Stimulated activated CD8-positive, alpha-beta memory T cell treated with anti-CD3 and anti-CD28 coated beads, Interleukin-15, amount 100 ng/mL, for 1 hour (primary cell): Measurements from ENCODE around the gene TMIGD2.
"Not testable (repeated sequence)": the region's sequence is repeated elsewhere in the genome, so short reads cannot be mapped to it uniquely, and the experiment has no call there.

Experiments
- DNase-seq: peaks from one replicate; pipeline ENCODE4 v3.0.0-alpha.2; 2020; ENCODE audit warnings: low read depth

Gene TMIGD2

DNA sequence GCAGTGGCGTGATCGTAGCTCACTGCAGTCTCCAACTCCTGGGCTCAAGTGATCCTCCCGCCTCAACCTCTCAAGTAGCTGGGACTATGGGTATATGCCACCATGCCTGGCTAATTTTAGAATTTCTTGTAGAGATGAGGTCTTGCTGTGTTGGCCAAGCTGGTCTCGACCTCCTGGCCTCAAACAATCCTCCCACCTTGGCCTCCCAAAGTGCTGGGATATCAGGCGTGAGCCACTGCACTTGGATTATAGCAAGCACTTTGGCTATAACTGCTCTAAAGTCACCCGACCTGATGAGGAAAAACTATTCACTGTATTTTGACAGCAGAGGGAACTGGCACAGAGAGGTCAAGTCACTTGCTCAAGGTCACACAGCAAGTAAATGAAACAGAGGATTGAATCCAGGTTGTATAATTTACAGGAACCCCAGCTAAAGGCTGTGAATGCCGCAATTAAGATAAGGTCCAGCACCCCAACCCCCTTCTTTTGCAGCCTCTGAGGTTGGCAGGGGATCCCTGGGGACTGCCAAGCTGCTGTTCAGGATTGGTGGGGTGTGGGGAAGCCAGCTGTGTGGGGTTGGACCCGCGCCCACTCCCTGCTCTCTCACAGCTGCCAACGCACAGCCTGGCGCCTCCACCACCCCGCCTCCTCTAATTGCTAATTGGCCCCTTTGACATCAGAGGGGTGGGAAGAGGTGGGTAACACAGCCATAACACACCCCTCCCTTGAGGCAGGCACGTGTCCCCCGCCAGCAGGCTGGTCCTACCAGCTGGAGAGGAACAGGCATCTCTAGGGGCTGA, 6.0 kb downstream of the TMIGD2 start:
- DNase-seq, result no peak

DNA sequence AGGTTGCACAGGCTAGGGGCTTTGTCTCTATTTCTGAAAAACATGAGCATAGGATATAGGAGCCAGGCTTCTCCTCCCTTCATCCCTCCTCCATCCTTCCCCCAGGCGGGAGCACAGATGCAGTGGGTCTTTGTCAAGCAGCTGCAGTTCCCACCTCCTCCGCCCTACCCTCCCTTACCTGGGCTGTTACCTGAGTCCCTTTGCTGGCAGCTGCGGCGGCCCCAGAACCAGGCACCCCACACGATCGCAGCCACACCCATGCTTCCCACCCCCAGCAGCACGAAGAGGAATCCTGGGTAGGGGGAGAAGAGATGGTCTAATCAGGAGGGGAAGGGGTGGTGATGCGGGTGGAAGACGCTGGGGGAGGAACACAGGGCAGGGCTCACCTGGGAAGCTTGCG, 7.8 kb downstream of the TMIGD2 start:
- no peak for DNase-seq

DNA sequence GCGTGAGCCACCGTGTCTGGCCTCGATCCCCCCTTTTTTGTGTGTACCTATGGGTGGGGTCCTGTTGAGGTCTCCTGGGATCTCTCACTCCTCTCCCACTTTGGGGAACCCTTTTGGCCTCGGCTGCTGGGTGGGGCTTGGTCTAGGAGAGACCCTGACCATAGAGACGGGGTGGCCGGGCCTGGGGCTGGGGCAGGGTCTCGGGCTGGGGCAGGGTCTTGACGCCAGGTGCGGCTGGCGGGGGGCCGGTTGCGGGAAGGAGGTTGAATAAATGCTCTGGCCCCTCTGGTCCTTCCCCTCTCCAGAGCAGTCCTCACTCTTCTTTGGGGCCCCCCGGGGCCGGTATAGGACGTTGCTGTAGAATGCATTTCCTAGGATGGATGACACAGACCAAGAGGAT, 9.7 kb downstream of the TMIGD2 start:
- no peak for DNase-seq

DNA sequence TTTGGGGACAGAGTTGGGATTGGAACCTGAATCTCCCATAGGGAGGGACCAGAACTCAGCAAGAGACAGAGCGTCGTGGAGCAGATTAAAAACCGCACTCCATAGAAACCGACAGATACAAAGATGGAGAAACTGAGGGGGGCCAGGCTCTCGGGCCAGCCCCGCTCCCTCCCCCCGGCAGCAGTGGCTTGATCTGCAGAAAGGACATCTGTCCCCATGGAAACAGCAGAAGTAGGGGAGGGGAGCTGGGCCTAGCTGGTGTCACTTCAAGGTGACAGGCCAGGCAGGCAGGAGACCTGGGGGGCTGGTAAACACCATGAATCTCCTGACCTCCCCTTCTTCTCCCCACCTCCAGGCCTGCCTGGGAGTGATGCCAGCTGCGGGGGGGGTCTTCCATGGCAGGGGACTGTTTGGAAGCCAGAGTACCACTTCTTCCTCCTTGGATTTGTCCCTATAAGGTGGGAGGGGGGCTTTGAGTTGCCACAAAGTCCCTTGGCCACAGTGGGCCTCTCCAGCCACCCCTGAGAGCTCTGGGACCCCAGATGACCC, 10.9 kb downstream of the TMIGD2 start:
- DNase-seq, result no peak

DNA sequence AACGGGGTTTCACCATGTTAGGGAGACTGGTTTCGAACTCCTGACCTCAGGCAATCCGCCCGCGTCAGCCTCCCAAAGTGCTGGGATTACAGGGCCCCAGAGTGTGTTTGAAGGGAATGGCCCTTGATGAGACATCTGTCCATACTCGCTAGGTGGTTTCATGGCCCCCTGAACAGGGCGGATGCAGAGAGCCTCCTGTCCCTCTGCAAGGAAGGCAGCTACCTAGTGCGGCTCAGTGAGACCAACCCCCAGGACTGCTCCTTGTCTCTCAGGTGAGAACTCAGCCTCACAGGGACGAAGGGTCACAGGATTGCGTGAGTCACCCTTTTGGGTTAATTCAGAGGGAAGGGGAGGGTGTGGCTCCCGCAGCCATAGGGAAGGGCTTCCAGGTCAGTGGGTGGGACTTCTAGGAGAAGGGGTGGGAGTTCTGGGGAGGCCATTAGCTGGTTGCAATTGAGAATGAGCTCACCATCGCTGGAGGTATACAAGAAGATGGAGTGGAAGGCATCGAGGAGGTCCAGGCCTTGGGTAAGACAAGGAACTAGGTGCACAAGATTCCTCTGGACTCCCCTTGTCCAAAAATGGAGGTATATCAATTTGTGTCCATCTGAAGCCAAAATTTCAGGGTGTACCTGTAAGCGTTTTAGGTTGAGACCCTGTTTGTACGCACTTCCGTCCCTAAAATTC, 14.0 kb downstream of the TMIGD2 start:
- DNase-seq, result no peak

DNA sequence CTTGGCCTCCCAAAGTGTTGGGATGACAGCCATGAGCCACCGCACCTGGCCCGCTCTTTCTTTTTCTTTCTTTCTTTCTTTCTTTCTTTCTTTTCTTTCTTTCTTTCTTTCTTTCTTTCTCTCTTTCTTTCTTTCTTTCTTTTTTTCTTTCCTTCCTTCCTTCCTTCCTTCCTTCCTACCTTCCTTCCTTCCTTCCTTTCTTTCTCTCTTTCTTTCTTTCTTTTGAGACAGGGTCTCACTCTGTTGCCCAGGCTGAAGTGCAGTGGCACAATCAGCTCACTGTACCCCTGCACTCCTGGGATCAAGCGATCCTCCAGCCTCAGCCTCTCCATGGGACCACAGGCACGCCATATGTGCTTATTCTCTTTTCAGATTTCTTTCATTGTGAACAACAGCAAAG, 16.0 kb downstream of the TMIGD2 start:
- DNase-seq, result not testable (repeated sequence)

DNA sequence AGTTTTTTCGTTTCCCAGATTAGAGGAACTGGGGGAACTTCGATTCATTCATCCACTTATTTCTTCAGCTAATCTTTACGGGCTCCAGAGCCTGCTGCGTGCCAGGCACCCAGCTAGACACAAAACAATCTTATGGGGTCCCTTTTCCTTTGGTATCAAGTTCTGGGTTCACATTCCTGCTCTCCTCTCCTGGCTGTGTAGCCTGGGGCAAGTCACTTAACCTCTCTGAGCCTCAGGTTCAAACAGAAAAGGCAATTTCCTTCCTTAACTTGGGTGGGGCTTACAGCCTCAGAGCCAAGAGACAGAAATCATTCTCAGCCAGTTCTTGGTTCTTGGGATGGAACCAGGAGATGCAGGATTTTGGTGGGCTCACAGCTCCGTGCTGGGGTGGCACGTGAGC, 17.2 kb downstream of the TMIGD2 start:
- no peak for DNase-seq

DNA sequence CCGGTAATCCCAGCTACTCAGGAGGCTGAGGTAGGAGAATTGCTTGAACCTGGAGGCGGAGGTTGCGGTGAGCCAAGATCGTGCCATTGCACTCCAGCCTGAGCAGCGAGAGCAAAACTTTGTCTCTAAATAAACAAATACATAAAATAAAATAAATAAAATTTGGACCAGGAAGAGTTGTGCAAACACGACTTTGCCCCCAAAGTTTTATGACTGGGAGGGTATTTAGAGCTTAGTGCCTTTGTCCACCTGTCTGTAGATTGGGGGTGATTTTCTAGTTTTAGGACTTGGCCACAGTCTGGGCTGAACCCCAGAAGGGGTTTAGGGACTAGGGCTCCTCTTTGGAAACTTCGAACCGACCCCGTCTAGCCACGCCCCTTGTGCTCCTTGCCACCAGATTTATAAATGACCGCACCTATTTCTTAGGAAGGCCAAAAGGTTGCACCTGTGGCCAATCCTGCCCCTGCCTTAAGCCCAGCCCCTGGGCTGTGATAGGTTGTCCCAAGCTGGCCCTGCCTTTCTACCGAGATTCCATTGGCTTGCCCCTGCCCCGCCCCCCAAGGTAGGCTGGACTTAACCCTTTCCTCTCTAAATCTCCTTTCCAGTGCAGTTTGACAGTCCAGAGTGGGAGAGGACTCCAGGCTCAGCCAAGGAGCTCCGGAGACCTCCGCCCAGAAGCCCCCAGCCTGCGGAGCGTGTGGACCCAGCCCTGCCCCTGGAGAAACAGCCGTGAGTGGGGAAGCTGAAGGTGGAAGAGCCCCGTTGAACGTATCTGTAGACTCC, 17.8 kb downstream of the TMIGD2 start:
- DNase-seq, result no peak

DNA sequence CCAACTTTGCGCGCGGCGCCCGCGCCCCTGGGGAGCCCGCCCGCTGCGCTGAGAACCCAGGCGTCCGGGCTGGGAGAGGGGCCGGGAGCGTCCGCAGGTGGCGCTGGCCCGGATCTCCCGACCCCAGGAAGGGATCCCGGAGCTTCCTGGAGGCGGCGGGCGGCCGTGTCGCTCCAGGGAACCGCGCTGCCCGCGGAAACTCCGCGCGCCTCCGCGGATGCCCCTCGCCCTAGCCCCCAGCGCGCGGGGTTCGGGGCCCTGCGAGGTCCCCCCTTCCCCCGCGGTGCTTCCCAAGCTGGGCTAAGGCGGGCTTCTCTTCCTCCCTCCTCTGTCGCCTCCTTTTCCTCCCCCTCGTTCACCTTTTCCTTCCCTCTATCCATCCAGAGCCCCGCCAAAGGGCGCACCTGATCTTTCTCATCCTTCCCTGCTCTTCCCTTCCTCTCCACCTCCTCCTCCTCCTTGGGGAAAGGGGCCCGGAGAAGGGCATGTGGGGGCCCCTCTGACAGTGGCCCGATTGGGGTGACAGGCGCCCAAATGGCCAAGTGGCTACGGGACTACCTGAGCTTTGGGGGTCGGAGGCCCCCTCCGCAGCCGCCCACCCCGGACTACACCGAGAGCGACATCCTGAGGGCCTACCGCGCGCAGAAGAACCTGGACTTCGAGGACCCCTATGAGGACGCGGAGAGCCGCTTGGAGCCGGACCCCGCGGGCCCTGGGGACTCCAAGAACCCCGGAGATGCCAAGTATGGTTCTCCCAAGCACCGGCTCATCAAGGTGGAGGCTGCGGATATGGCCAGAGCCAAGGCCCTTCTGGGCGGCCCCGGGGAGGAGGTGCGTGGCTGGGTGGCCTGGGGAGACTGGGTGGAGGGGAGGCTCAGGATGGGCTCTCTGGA, 22.4 kb downstream of the TMIGD2 start:
- no peak for DNase-seq

DNA sequence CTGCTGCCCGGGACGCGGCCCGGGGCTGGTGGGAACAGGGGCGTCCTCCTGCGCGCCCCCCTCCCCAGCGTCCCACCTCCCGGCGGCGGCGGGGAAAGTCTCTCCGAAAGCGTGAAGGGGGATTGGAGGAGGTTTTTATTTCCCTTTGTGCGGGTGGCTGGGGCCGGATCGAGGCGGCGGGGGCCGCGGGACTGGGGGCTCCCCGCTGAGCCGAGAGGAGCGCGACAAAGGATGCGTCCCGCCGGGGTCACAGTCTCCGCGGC, 23.0 kb downstream of the TMIGD2 start:
- DNase-seq, result no peak

DNA sequence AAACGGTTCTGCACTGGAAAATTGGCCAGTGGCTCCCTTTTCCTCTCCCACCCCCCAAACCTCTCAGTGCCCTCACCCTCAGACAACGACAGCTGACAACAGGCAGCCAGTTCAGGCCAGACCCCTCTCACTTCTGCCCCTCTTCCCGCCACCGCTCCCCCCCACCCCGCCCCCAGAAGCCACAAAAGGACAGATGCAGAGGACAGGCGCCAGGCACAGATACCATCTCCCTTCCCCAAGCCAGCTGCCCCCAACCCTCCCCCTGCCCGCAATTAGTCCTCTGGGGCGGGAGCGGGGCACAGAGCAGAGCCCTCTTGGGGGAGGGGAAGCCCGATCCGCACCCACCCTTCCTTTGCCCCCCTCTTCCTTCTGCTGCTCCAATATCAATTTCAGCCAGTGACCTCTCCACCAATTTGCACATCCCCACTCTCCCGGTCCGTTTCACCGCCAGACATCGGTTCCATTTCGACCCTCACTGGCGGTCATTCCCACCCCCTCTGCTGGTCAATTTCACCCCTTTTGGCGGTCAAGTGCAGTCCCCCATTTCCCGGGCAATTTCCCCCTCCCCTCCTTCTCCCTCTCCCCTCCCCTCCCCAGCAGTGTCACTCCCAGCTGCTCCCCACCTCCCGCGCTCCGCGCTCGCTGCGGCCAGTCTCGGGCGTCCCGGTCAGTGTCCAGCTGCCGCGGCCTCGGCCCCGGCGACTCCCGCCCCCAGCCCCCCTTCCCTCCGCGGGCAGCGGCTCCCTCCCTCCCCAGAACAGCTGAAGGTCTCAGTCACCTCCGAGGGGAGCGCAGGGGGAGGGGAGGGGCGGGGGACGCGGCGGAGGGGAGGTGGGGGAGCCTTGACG, 23.5 kb downstream of the TMIGD2 start, which contains the start of gene SHD:
Gene SHD, plus strand, starts transcription at position 848 of the 848 bp plus-strand sequence. CDS start 798 bp downstream, outside the sequence.
- DNase-seq, result no peak

DNA sequence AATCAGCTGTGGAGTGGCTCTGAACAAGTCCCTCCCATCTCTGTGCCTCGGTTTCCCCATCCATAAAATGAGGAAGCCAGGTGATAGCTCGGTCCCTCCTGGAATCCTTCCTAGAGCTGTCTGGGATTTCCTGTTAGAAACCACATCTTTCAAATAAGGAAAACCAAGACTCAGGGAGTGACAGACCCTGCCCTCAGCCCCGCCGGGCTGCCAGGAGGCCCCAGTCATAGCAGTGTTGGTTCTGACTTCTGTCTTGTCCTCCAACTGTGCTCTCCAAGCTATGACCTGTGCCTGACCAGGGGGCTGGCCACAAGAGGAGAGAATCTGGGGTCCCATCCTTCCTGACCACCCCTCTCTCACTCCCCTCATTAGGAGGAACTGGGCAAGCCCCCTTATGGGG, 24.2 kb downstream of the TMIGD2 start:
- no peak for DNase-seq

DNA sequence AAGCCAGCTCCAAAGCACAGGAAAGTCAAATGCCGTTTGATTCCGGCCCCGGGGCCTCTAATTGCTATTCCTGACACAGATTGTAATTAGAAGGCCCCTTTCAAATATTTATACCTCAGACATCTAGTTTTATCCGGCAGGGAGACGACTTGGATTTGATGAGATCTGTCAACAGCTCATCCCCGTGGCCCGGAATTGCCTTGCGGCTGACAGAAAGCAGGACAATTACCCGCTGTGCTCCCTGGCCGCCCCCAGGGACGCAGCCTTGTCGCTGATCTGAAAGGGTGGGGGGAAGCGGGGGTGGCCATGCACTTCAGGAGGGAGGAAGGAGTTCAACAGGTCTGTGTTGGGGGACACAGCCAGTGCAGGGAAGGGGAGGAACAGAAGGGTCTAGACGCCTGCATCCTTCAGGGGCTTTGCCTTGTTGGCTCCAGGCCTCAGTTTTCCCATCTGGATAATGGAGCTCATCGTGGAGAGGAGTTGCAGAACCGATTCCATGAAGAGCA, 24.9 kb downstream of the TMIGD2 start:
- DNase-seq, result no peak

DNA sequence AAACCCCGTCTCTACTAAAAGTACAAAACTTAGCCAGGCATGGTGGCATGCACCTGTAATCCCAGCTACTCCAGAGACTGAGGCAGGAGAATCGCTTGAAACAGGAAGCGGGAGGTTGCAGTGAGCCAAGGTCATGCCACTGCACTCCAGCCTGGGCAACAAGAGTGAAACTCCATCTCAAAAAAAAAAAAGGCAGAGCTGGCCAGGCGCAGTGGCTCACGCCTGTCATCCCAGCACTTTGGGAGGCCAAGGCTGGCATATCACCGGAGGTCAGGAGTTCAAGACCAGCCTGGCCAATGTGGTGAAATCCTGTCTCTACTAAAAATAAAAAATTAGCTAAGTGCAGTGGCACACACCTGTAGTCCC, 27.9 kb downstream of the TMIGD2 start:
- not testable (repeated sequence) for DNase-seq

DNA sequence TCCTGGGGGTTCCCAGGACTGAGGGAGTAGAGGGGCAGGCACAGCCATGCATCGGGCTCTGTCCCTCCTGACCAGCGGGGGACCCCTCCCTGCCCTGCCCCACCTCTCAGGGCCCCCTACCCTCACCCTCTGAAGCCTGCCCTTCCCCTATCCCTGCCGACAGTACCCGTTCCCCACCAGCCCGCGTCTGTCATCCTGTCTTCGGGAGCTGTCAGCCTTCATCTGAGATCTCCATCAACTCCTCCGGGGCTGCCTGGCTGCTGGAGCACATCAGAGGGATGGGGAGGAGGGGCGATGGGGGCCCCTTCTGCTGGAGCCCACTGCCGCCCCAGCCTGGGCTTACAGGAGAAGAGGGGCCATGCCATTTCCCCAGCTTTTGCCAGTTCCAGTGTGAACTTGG, 29.3 kb downstream of the TMIGD2 start:
- no peak for DNase-seq

DNA sequence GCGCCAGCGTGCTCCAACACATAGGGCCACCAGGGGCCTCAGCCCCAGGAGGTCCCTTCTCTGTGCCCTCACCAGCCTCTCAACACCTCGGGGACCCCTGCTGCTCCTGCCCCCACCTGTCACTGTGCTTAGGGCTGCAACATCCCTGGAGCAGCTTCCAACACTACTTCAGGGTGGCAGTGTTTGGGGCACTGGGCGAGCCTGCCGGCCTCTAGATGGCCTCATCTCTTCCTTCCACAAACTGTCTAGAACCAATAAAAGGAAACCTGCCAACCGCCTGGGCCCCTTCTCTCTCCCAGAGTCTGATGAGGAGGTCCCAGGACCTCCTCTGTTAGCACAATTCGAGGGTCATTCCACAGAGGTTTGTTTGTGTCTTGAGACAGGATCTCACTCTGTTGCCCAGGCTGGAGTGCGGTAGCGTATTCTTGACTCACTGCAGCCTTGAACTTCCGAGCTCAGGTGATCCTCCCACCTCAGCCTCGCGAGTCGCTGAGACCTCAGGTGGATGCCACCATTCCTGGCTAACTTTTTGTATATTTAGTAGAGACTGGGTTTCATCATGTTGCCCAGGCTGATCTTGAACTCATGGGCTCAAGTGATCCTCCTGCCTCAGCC, 33.3 kb downstream of the TMIGD2 start:
- no peak for DNase-seq

DNA sequence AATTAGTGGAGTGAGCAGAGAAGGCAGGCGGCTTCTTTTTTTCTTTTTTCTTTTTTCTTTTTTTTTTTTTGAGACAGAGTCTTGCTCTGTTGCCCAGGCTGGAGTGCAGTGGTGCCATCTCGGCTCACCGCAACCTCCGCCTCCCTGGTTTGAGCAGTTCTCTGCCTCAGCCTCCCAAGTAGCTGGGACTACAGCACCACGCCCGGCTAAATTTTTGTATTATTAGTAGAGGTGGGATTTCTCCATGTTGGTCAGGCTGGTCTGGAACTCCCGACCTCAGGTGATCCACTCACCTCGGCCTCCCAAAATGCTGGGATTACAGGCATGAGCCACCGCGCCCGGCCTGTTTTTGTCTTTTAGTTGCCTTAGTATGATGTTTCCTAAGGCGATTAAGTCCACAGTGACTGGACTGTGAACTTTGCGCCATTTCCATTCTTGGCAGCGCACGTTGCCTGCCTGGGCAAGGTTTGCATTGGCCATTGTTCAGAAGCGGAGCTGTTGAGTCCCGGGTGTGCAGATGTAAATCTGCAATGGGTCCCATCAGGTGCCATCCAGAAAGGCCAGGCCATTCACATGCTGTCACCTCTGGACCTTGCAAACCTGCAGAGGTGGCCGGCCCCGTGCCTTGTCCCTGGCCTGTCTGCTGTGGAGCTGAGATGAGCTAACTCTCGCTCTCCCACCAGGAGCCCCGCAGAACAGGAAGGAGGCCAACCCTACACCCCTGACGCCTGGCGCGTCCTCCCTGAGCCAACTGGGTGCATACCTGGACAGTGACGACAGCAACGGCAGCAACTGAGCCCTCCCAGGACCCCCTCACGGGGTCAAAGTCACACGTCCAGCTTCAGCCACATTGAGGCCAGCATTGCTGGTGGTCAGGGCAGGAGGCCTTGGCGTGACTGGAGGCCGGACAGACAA, 34.0 kb downstream of the TMIGD2 start:
- no peak for DNase-seq

DNA sequence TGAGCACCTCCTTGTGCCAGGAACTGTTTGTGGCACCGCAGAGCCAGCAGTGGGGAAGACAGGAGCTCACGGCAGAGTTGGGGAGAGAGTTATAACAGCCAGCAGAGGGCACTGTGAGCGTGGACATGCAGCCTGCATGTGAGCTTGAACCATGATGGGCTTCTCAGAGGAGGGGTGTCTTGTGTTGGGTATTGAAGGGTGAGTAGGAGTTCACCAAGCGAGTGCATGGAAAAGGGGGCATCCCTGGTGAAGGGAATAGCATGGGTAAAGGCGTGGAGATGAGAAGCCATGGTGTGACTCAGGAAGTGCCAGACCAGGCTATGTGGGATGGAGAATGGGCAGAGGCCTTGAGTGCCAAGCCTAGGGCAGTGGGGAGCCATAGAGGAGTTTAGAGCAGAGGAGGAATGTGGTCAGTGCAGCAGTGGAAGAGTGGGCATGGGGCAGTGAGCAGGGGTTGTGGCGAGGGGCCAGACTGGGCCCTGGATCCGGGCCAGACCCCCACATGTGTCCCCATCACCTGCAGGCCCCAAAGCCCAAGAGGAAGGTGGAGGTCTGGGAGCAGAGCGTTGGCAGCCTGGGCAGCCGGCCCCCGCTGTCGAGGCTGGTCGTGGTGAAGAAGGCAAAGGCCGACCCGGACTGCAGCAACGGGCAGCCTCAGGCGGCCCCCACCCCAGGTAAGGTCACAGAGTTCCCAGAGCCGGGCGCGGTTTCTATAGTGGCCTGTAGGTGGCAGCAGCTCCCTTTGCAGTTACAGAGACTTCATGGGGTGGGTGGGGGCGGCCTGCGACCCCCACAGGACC, 34.9 kb downstream of the TMIGD2 start:
- peak; percentile 42 for DNase-seq
